ENCODE measurements around the gene FAM114A1.

Gene FAM114A1

DNA sequence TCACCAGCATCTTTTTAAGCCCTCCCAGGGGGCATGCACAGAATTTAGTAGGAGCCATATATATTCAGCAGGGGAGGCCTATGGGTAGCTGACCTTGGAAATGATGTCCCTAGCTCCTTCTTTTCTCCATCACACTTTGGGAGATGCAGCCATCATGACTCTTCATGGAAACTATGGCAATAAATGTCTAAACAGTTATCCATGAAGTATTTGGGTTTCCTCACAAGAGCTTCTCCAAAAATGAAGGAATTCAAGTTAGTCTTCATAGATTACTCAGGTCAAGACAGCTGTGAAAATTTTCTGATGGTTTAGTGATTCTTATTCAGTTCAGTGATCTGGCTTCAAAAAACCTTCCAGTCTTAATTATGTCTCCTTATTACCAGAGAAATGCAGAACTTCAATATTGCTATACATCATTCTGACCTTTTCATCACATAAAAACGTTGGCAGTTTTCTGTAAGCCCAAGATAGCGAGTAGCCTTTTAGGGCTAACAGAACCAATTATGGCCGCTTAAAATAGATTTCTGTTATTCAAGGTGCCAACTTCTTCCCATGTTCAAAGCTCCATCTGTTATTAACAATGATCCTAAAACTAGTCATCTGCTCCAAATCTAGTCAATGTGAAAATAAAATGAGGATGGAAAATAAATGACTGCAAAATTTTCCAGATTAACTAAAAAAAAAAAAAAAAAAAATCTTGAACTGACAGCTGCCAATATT is 112.1 kb downstream of the FAM114A1 start:
- DNase-seq, result no peak

DNA sequence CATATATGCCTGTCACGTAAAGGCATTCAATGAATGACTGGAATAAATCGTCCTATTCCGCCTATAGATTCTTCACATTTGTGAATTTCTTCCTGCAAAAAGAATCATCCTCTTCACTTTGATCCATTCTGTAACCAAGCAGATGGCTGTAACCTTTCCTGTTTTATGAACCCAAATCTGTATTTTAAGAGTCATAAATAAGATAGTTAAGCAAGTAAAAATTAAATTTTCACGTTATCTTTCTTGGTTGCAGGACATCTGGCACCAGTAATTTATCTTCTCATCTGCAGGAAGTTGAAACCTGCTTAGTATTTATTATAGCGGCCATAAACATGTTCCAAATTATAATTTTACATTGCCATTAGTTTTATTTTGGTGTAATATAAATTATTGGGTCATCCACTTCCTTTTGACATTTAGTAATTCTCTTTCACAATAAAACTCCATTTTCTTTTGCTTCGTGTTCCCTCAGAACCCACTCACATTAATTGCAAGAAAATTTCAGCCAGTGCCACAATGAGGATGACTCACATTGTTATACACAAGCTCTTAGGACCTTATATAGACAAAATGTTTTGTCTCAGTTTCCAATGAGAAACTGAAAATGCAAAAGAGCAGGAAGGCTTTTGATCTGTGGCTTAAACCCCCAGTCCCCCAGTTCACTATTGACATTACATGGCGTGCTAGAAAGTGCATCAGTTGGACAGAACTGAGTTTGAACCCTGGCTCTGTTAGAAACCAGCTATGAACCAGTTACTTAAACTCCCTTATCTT is 113.5 kb downstream of the FAM114A1 start:
- DNase-seq, result peak; percentile 60

DNA sequence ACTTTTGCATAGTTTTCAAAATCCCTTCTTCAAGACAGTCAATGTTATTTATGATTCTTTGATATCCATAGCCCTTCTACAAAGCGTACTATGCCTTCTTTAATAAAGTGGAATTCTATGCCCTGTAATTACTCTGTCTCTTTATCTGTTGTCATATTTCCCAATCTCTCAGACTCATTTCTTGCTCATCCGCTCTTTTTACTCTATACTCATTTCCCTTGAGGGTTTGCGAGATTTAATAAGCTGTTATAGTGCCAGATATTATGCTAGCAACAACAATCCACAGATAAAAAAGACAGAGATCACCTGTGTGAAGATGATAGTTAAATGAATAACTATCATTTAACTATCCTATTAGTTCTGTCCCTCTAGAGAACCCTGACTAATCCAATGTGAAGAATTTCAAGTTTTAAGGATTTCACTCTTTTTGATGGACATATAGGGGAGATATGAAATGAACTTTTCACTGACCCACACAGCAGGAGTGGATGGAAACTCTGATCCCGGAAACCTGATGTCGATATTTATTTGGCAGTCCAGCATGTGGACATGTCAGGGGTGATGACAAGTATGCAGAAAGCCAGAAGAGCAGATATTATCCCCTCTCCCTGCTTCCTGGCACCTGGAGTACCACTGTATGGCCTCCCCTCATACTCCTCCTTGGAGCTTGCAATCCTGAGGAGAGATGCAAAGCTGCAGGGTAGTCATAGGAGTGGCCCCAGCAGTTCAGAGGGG is 114.9 kb downstream of the FAM114A1 start:
- no peak for DNase-seq

DNA sequence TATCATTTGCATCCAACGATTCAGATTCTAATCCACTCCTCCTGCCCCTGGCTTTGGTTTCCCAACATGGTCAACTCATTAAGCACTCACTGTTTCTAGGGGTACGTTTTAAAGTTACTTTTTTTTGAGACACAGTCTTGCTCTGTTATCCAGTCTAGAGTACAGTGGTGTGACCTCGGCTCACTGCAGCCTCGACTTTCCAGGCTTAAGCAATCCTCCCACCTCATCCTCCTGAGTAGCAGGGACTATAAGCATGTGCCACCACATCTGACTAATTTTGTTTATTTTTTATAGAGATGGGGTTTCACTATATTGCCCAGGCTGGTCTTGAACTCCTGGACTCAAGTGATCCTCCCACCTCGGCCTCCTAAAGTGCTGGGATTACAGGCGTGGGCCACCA is 115.7 kb downstream of the FAM114A1 start:
- DNase-seq, result no peak

DNA sequence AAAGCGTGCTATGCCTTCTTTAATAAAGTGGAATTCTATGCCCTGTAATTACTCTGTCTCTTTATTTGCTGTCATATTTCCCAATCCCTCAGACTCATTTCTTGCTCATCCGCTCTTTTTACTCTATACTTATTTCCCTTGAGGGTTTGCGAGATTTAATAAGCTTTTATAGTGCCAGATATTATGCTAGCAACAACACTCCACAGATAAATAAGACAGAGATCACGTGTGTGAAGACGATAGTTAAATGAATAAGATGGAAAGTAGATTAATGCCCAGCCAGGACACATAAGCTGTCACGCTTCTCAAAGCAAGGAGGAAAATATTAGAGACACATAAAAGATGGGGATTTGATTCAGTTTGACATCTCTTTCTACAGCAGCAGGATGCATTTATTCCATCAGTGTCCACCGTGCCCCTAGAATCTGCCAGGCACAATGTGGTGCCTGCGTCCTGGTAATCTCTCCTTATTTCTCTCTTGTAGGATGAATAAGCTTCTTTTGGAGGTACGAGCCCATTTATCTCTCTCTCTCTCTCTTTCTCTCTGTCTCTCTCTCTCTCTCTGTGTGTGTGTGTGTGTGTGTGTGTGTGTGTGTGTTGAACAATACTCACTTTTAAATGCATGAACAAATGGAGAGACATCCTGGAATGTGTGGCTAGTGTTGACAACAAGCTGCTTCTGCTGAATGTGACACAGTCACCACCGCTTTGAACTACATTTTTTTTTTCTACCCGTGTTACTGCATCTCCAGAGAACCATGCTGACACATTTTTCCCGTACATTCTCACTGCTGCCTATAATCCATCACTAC is 116.4 kb downstream of the FAM114A1 start:
- no peak for DNase-seq

DNA sequence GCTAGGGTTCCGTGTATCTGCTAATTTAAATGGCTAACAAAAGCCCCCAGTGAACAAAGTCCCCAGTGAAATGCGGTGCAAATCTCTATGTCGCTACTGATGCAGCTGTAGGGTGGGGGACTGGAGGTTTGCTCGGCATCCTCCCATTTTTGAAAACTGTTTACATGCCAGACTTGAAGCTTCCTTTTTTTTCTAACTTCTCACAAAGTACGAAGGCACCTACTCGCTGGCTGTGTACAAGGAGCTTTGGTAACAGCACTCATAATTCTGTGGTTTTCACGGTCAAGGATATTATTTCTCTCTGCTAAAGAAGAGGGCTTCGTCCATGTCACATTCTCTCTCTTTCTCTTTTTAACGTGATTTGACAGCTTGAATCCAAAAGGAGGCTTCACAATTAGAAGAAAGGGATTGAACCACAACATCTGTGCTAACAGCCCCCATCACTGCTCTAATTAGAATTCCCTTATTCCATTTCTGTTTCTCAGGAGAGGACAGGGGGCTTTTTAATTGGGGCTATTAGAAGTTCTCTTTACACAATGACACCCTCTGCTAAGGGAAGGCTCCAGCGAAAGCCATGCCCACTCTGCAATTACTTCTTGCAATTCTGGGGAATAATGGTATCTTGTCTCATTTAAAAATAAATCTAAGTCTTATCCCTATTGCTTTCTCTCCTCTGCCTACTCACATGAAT is 117.9 kb downstream of the FAM114A1 start:
- no peak for DNase-seq

DNA sequence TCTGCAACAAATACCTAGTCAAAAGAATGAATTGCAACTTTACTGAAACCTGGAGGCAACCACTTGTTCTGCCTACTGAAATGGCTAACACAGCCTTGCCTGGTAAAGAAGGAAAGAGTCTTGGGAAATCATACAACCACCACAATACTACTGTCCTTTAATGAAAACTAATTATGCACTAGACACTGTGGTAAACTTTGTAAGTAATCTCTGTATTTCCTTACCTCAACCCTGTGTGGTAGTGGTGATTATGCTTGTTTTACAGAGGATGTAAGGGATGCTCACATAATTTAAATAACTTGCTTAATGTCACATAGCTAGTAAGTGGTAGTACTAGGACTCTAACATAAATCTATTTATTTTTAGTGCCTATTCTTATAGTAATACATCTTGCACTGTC is 119.9 kb downstream of the FAM114A1 start:
- no peak for DNase-seq

DNA sequence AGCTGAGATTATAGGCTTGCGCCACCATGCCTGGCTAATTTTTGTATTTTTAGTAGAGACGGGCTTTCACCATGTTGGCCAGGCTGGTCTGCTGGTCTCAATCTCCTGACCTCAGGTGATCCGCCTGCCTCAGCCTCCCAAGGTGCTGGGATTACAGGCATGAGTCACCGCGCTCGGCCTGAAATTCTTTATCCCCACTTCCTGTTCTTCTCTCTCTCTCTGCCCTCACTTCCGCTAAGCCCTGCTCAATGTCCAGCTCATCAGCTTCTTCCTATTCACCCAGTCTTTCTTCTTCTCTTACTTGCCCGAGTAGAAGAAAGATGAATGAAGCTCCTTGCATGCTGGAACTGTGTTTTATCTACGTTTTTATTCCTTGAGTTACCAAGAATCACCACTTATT is 120.7 kb downstream of the FAM114A1 start:
- DNase-seq, result peak; percentile 76

DNA sequence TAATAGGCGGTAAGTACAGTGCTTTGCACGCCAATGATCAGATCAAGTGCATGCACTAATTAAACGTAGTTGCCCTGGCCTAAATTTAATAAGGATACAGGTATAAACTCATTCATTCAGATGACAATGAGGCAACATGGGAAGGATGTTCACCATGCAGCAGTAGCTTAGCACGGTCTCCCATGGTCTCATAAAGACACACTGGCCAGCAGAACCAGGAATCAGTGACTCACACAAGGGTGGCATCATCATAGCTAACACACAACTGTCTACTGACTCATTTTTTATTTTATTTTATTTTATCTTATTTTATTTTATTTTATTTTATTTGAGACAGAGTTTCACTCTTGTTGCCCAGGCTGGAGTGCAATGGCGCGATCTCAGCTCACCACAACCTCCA is 121.9 kb downstream of the FAM114A1 start:
- DNase-seq, result no peak

DNA sequence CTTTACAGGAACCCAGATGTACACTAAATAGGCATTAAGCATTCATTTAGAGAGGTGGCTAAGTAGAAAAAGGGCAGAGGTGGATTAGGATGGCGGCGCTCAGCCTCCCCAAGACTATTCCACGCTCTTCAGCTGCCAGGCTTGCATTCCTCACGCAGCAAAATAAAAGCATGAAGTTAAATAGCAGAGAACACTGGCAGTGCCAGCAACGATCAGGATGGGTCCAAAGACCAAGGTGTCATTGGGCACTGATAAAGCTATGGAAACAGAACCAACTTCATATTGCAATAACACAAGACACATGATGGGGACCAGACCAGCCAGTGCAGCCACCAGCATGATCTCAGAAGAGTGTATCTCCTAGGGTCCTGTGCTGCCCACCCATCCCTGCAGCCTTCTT is 122.6 kb downstream of the FAM114A1 start:
- no peak for DNase-seq

DNA sequence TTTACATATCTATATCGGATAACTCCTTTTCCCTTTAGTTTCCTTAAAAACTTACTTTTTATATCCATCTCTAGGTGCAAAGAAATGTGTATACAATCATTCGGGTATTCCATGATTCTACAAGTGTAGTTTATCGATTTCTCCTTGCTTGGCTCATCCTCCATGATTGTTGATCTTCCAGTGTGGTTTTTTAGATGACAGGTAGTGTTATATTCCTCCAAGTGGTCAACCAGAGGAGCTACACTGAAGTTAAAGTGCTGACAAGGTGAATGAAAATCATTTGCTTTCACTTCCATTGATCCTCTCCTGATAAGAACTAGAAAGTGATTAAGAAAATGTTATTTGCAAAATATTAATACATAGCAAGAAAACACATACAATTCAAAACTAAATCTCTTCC is 126.1 kb downstream of the FAM114A1 start:
- DNase-seq, result no peak

DNA sequence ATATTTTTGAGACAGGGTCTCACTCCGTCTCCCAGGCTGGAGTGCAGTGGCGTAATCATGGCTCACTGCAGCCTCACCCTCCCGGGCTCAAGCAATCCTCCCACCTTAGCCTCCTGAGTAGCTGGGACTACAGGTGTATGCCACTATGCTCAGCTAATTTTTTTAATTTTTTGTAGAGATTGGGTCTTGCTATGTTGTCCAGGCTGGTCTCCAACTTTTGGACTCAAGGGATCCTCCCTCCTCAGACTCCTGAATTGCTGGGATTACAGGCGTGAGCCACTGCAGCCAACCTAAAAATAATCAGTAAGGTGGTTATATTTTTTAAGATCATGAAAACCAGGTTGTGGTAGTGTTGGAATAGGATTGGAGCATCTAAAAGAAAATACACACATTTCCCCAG is 126.5 kb downstream of the FAM114A1 start:
- no peak for DNase-seq
